SK-N-SH treated with all-trans-retinoic acid at 6 μM for 48 hours (cell line): ENCODE results near the gene LRRC7.

Experiments used
- CREB5 ChIP-seq: fragments of 250-450 bp; sonication (Bioruptor Pico); IDR thresholded peaks from 2 replicates; pipeline ENCODE4 v1.5.1; 2020; ENCODE audit warnings: low read depth, mild to moderate bottlenecking, moderate library complexity
- ISL1 ChIP-seq: fragments of 250-450 bp; sonication (Bioruptor Pico); IDR thresholded peaks from 2 replicates; pipeline ENCODE4 v2.1.2; 2022; ENCODE audit warnings: mild to moderate bottlenecking, moderate library complexity
- TOX ChIP-seq: fragments of 250-450 bp; sonication (Bioruptor Pico); IDR thresholded peaks from 2 replicates; pipeline ENCODE4 v1.8.0; 2021; ENCODE audit warnings: mild to moderate bottlenecking, moderate library complexity, borderline replicate concordance
- TSHZ2 ChIP-seq: fragments of 250-450 bp; sonication (Bioruptor Pico); IDR thresholded peaks from 2 replicates; pipeline ENCODE4 v1.5.0; 2020; ENCODE audit warnings: mild to moderate bottlenecking, moderate library complexity
- ZFP30 ChIP-seq: fragments of 450-650 bp; formaldehyde crosslinking; IDR thresholded peaks from 2 replicates; pipeline ENCODE4 v1.5.0; 2022; ENCODE audit warnings: mild to moderate bottlenecking, moderate library complexity

GRCh38 chr1:69985901-69986439, 418.2 kb downstream of the LRRC7 start:
- TF ChIP-seq TOX (CRISPR knock-in tag) (no peak), TSHZ2 (CRISPR knock-in tag) (no peak), ZFP30 (CRISPR knock-in tag) (no peak), ISL1 (CRISPR knock-in tag) (no peak), CREB5 (no peak)
